Neuronal stem cell (in vitro differentiated cells): ENCODE data around the gene PSRC1.

Source experiments
- DNase-seq: peaks from one replicate; pipeline ENCODE4 v3.0.0-alpha.2; 2013; ENCODE audit warnings: low spot score
- H2AFZ ChIP-seq: one replicate; pipeline ENCODE4 v1.6.1; 2013; ENCODE audit warnings: mild to moderate bottlenecking, low read length, inconsistent platforms
- H2AK5ac ChIP-seq: 2 replicates; pipeline ENCODE4 v1.6.1; 2013; ENCODE audit warnings: low read depth, mild to moderate bottlenecking, inconsistent platforms, low read length, moderate library complexity, mixed read lengths
- H2BK120ac ChIP-seq: 2 replicates; pipeline ENCODE4 v1.6.1; 2013; ENCODE audit warnings: low read depth, mild to moderate bottlenecking, inconsistent platforms, low read length, moderate library complexity, mixed read lengths
- H2BK12ac ChIP-seq: one replicate; pipeline ENCODE4 v1.6.1; 2013; ENCODE audit warnings: low read length, inconsistent platforms
- H2BK15ac ChIP-seq: 2 replicates; pipeline ENCODE4 v1.6.1; 2013; ENCODE audit warnings: mild to moderate bottlenecking, low read length, inconsistent platforms, mixed read lengths
- H2BK5ac ChIP-seq: one replicate; pipeline ENCODE4 v1.6.1; 2013; ENCODE audit warnings: inconsistent platforms, mild to moderate bottlenecking, low read length, moderate library complexity
- H3K14ac ChIP-seq: one replicate; pipeline ENCODE4 v1.6.1; 2013; ENCODE audit warnings: low read length, inconsistent platforms
- H3K18ac ChIP-seq: 2 replicates; pipeline ENCODE4 v1.6.1; 2013; ENCODE audit warnings: low read length, inconsistent platforms
- H3K23ac ChIP-seq: 2 replicates; pipeline ENCODE4 v1.6.1; 2013; ENCODE audit warnings: low read depth, mild to moderate bottlenecking, mixed read lengths, low read length, inconsistent platforms; ENCODE audit not compliant: poor library complexity
- H3K27ac ChIP-seq: replicated peaks from 3 replicates; pipeline ENCODE4 v1.5.1; 2013; ENCODE audit warnings: low read length, inconsistent platforms
- H3K27me3 ChIP-seq, 3 experiments: 2 replicates each; pipeline ENCODE4 v1.6.1; 2013; ENCODE audit warnings: low read length in 3 of 3, mild to moderate bottlenecking in 2 of 3, inconsistent platforms in 1 of 3, low read depth in 1 of 3, mixed read lengths in 1 of 3, moderate library complexity in 1 of 3; ENCODE audit not compliant: control insufficient read depth in 3 of 3, insufficient read depth in 3 of 3
- H3K36me3 ChIP-seq, 2 donors: replicated peaks in 1 of 2; 2 replicates each; pipeline ENCODE4 v1.6.1; 2013; ENCODE audit warnings: low read length in 2 of 2; ENCODE audit not compliant: control insufficient read depth in 2 of 2, insufficient read depth in 2 of 2
- H3K4ac ChIP-seq: 2 replicates; pipeline ENCODE4 v1.6.1; 2013; ENCODE audit warnings: inconsistent platforms, mild to moderate bottlenecking, low read length, moderate library complexity
- H3K4me1 ChIP-seq, 2 donors: 1 replicate in 1 of 2; 2 replicates in 1 of 2; pipeline ENCODE4 v1.6.1; 2013; ENCODE audit warnings: low read length in 2 of 2, low read depth in 1 of 2; ENCODE audit not compliant: control insufficient read depth in 2 of 2, insufficient read depth in 1 of 2
- H3K4me2 ChIP-seq: one replicate; pipeline ENCODE4 v1.6.1; 2013; ENCODE audit warnings: mild to moderate bottlenecking, low read length, inconsistent platforms; ENCODE audit not compliant: insufficient read depth, poor library complexity, severe bottlenecking
- H3K4me3 ChIP-seq, 2 donors: 2 replicates each; pipeline ENCODE4 v1.5.1; 2013; ENCODE audit warnings: low read length in 2 of 2, mild to moderate bottlenecking in 2 of 2, inconsistent platforms in 1 of 2, moderate library complexity in 1 of 2
- H3K79me1 ChIP-seq: one replicate; pipeline ENCODE4 v1.6.1; 2013; ENCODE audit warnings: low read depth, mild to moderate bottlenecking, inconsistent platforms, low read length, moderate library complexity
- H3K9ac ChIP-seq: one replicate; pipeline ENCODE4 v1.6.1; 2013; ENCODE audit warnings: mild to moderate bottlenecking, low read depth, low read length, inconsistent platforms; ENCODE audit not compliant: poor library complexity
- H3K9me3 ChIP-seq, 2 donors: replicated peaks in 1 of 2; 2 replicates each; pipeline versions ENCODE3 to v1.6.1; 2013; ENCODE audit warnings: low read length in 2 of 2, mild to moderate bottlenecking in 2 of 2, inconsistent platforms in 1 of 2, low read depth in 1 of 2, mixed read lengths in 1 of 2, moderate library complexity in 1 of 2; ENCODE audit not compliant: control insufficient read depth in 2 of 2, insufficient read depth in 1 of 2
- H4K8ac ChIP-seq: one replicate; pipeline ENCODE4 v1.6.1; 2013; ENCODE audit warnings: low read depth, mild to moderate bottlenecking, inconsistent platforms, low read length, moderate library complexity
- H4K91ac ChIP-seq: one replicate; pipeline ENCODE4 v1.6.1; 2013; ENCODE audit warnings: low read length, low read depth, mild to moderate bottlenecking, inconsistent platforms; ENCODE audit not compliant: poor library complexity
- WGBS, 2 donors: extraction: QIAGEN DNeasy Blood & Tissue Kit; methylation state at CpG; one replicate each; pipeline ENCODE4 v1.1.7; 2013; ENCODE audit warnings: missing lambda C conversion rate in 2 of 2, mixed read lengths in 1 of 2; ENCODE audit not compliant: insufficient read length in 2 of 2, insufficient replicate concordance in 1 of 2; ENCODE audit errors: extremely low coverage in 2 of 2; 5-methylcytosine and 5-hydroxymethylcytosine counted together

Gene PSRC1

DNA sequence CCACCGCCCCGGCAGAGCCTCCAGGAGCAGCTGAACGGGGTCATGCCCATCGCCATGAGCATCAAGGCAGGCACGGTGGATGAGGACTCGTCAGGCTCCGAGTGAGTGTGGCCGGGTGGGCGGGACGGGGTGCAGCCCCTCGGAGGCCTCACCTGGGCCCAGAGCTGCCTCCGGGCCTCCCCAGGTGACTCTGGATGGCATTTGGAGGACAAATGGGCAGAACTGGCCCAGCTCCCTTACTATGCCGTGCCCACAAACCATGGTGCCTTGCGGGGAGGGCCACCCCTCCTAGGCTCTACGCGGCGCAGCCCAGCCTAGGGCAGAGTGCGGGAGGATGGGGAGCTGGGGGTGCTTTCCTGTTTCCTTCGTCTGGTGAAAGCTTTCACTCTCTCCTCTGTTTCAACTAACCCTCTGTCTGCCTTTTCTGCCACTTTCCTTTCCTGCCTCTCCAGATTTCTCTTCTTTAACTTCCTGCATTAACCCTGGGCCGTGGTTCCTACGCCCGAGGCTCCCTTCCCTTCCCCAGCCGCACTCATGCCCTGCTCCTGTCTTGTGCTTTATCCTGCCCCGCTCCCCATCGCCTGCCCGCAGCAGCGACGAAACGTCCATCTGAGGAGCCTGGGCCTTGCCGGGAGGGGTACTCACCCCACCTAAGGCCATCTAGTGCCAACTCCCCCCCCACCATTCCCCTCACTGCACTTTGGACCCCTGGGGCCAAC lies 9.2 kb downstream of the PSRC1 start:
- no peak overlapping the region for H2BK5ac ChIP-seq
- no CpG with 5 or more reads among the region's 30 CpGs for WGBS, 2 donors
- peaks cover 8% of the 10 kb centered on the region for H3K79me1 ChIP-seq
- no peak overlapping the region for H2AFZ ChIP-seq
- H2AK5ac ChIP-seq, result no peak overlapping the region
- H4K91ac ChIP-seq, result no peak overlapping the region
- H3K4me1 ChIP-seq, result peaks cover 1 to 5% of the 10 kb centered on the region in 2 donors
- H3K14ac ChIP-seq, result no peak overlapping the region
- H3K4me3 ChIP-seq, result no peak overlapping the region
- no peak overlapping the region for H2BK15ac ChIP-seq
- H3K4me2 ChIP-seq, result no peak overlapping the region
- H3K9me3 ChIP-seq, result no peaks in the 10 kb centered on the region
- H2BK120ac ChIP-seq, result no peak overlapping the region
- peaks cover 50 to 87% of the 10 kb centered on the region in 2 donors for H3K36me3 ChIP-seq
- H3K9ac ChIP-seq, result no peak overlapping the region
- no peak for DNase-seq
- no peaks in the 10 kb centered on the region for H3K27me3 ChIP-seq
- H3K27ac ChIP-seq, result no peak overlapping the region
- no peak overlapping the region for H3K4ac ChIP-seq
- no peak overlapping the region for H3K23ac ChIP-seq
- H3K18ac ChIP-seq, result no peak overlapping the region
- H4K8ac ChIP-seq, result no peak overlapping the region
- H2BK12ac ChIP-seq, result no peak overlapping the region

DNA sequence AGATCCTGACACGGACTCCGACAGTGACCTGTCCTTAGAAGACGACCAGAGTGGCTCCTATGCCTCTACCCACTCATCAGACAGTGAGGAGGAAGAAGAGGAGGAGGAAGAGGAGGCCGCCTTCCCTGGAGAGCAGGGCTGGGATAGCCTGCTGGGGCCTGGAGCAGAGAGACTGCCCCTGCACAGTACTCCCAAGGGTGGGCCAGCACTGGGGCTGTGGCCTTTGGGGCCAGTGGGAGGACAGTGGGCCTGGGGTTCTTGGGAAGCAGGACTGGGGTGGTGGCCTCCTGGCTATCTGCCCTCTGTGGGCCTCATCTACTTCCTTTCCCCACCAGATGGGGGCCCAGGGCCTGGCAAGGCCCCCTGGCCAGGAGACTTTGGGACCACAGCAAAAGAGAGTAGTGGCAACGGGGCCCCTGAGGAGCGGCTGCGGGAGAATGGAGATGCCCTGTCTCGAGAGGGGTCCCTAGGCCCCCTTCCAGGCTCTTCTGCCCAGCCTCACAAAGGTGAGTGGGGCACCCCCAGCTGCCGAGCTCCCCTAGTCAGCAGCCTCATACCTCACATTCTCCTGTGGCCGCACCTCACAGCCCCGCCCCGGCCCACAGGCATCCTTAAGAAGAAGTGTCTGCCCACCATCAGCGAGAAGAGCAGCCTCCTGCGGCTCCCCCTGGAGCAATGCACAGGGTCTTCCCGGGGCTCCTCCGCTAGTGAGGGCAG lies 10.0 kb downstream of the PSRC1 start:
- H3K18ac ChIP-seq, result no peak overlapping the region
- H2BK120ac ChIP-seq, result no peak overlapping the region
- no peak overlapping the region for H2BK15ac ChIP-seq
- no peak overlapping the region for H2AK5ac ChIP-seq
- no peak overlapping the region for H2BK12ac ChIP-seq
- no peak overlapping the region for H2BK5ac ChIP-seq
- H3K14ac ChIP-seq, result no peak overlapping the region
- peaks cover 1 to 5% of the 10 kb centered on the region in 2 donors for H3K4me1 ChIP-seq
- H3K9ac ChIP-seq, result peak overlapping the region; percentile 15
- no peak overlapping the region for H3K27ac ChIP-seq
- peaks cover 8% of the 10 kb centered on the region for H3K79me1 ChIP-seq
- no peak overlapping the region for H3K4me3 ChIP-seq
- no peak overlapping the region for H4K91ac ChIP-seq
- no peak overlapping the region for H3K4ac ChIP-seq
- H3K23ac ChIP-seq, result no peak overlapping the region
- no peak for DNase-seq
- H3K4me2 ChIP-seq, result no peak overlapping the region
- H3K36me3 ChIP-seq, result peaks cover 54 to 87% of the 10 kb centered on the region in 2 donors
- no peak overlapping the region for H2AFZ ChIP-seq
- H4K8ac ChIP-seq, result no peak overlapping the region
- H3K27me3 ChIP-seq, result no peaks in the 10 kb centered on the region
- H3K9me3 ChIP-seq, result no peaks in the 10 kb centered on the region
- WGBS, 2 donors, result no CpG with 5 or more reads among the region's 16 CpGs

DNA sequence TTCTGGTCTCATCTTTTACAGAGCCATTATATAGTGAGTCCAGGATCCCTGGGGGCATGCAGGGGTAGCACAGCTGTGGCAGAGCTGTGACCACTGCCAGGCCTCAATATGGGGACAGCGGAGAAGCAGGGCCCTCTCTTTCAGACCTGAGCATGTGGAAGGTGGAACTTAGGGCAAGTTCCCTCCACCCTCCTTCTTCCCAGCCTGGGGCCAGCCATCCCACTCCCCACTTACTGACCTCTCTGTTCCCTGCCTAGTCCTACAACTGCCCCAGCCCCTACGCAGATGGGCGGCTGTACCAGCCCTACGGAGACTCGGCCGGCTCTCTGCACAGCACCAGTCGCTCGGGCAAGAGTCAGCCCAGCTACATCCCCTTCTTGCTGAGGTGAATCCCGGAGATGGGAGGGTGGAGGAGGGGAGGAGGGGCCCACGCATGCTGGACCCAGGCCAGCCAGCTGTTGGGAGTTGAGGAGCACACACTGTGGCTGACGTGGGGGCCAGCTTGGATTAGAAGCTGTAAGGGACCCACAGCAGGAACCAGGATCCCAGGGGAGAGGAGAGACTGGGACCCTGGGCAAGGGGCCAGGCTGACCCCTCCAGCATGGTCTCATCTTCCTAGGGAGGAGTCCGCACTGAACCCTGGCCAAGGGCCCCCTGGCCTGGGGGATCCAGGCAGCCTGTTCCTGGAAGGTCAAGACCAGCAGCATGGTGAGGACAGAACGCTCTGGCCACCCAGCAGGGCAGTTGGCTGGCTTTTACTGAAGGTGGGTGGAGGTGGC lies 10.7 kb downstream of the PSRC1 start:
- H3K23ac ChIP-seq, result peak overlapping the region; percentile 33
- H3K36me3 ChIP-seq, result peaks cover 58 to 89% of the 10 kb centered on the region in 2 donors
- no peak overlapping the region for H3K27ac ChIP-seq
- H3K4ac ChIP-seq, result no peak overlapping the region
- DNase-seq, result no peak
- no peak overlapping the region for H4K8ac ChIP-seq
- H3K9me3 ChIP-seq, result no peaks in the 10 kb centered on the region
- no peak overlapping the region for H2AFZ ChIP-seq
- no peak overlapping the region for H2BK12ac ChIP-seq
- H3K9ac ChIP-seq, result no peak overlapping the region
- H3K14ac ChIP-seq, result no peak overlapping the region
- H3K4me1 ChIP-seq, result peaks cover under 1 to 3% of the 10 kb centered on the region in 2 donors
- peaks cover 8% of the 10 kb centered on the region for H3K79me1 ChIP-seq
- H3K27me3 ChIP-seq, result no peaks in the 10 kb centered on the region
- H2BK5ac ChIP-seq, result no peak overlapping the region
- no peak overlapping the region for H2BK15ac ChIP-seq
- WGBS, 2 donors, result no CpG with 5 or more reads among the region's 13 CpGs
- no peak overlapping the region for H3K4me3 ChIP-seq
- no peak overlapping the region for H2AK5ac ChIP-seq
- H3K18ac ChIP-seq, result no peak overlapping the region
- H3K4me2 ChIP-seq, result no peak overlapping the region
- H4K91ac ChIP-seq, result no peak overlapping the region
- H2BK120ac ChIP-seq, result no peak overlapping the region

DNA sequence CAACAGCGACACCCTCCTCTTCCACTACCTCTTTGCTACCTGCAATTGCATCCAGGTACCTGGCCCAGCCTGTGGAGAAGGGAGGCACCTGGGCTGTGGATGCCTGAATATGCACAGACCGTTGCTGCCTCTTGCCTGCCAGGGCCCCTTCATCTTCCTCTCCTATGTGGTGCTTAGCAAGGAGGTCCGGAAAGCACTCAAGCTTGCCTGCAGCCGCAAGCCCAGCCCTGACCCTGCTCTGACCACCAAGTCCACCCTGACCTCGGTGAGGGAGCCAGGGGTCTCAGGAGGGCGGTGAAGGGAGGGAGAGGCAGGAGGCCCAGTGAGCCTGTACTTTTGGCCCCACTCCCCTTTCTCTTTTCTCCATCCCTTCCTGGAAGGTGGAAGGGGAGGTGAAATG lies 11.5 kb downstream of the PSRC1 start:
- Histone ChIP-seq H3K4ac (no peak overlapping the region), H3K18ac (no peak overlapping the region), H2BK120ac (no peak overlapping the region), H2BK5ac (no peak overlapping the region), H2AFZ (no peak overlapping the region), H3K27me3 (no peaks in the 10 kb centered on the region), H3K79me1 (peaks cover 8% of the 10 kb centered on the region), H3K9ac (no peak overlapping the region), H3K9me3 (no peaks in the 10 kb centered on the region), H3K4me3 (no peak overlapping the region), H3K23ac (no peak overlapping the region), H3K4me1 (peaks cover 0 to 2% of the 10 kb centered on the region in 2 donors), H4K91ac (no peak overlapping the region), H2BK15ac (no peak overlapping the region), H3K4me2 (no peak overlapping the region), H4K8ac (no peak overlapping the region), H3K36me3 (peaks cover 62 to 96% of the 10 kb centered on the region in 2 donors), H2BK12ac (no peak overlapping the region), H2AK5ac (no peak overlapping the region), H3K14ac (no peak overlapping the region), H3K27ac (no peak overlapping the region)
- DNase-seq, result no peak
- no CpG with 5 or more reads among the region's 6 CpGs for WGBS, 2 donors
